H1 (cell line): ENCODE results near the gene SP4. TPM values are rescaled to one million over a fixed set of nuclear protein-coding genes. Genes with fewer than 3 reads are reported as not detected.

Experiments
- CTCF ChIA-PET: fragments of 300-600 bp; sonication (Branson Sonifier 250); formaldehyde crosslinking; loops from one replicate; lab custom pipeline; 2021; ENCODE audit not compliant: partially characterized antibody; lab: Charles Lee
- POLR2A ChIA-PET: fragments of 300-600 bp; sonication (Branson Sonifier 250); formaldehyde crosslinking; loops from one replicate; lab custom pipeline; 2021; ENCODE audit warnings: inconsistent platforms; ENCODE audit not compliant: partially characterized antibody; lab: Charles Lee
- DNase-seq, 2 experiments: peaks; one replicate each; pipeline versions ENCODE4 v3.0.0 to v3.0.0-alpha.2; 2010 to 2022; ENCODE audit warnings: low spot score in 2 of 2, low read depth in 1 of 2, mixed read lengths in 1 of 2
- FAIRE-seq: peaks from 2 replicates; lab custom pipeline; 2011; peaks lifted over from hg19 to GRCh38; lab: Jason Lieb, UNC
- H2AFZ ChIP-seq: 2 replicates; pipeline ENCODE4 v1.8.1; 2012; ENCODE audit warnings: low read length, inconsistent platforms
- H2AK5ac ChIP-seq: 2 replicates; pipeline ENCODE4 v1.6.1; 2013; ENCODE audit warnings: low read depth, low read length
- H2BK120ac ChIP-seq: replicated peaks from 2 replicates; pipeline ENCODE3; 2013; ENCODE audit warnings: low read depth, low read length, inconsistent platforms
- H2BK12ac ChIP-seq: 2 replicates; pipeline ENCODE4 v1.6.1; 2013; ENCODE audit warnings: low read depth, low read length
- H2BK15ac ChIP-seq: 2 replicates; pipeline ENCODE4 v1.6.1; 2013; ENCODE audit warnings: low read length
- H2BK20ac ChIP-seq: 2 replicates; pipeline ENCODE4 v1.6.1; 2013; ENCODE audit warnings: low read length
- H2BK5ac ChIP-seq: 2 replicates; pipeline ENCODE4 v1.6.1; 2013; ENCODE audit warnings: low read depth, low read length
- H3K14ac ChIP-seq: 2 replicates; pipeline ENCODE4 v1.6.1; 2013; ENCODE audit warnings: inconsistent platforms; ENCODE audit not compliant: insufficient read length
- H3K18ac ChIP-seq: 2 replicates; pipeline ENCODE4 v1.6.1; 2013; ENCODE audit warnings: low read length; ENCODE audit errors: extremely low read depth
- H3K23ac ChIP-seq: 2 replicates; pipeline ENCODE4 v1.6.1; 2013; ENCODE audit warnings: inconsistent platforms; ENCODE audit not compliant: insufficient read length
- H3K23me2 ChIP-seq: 2 replicates; pipeline ENCODE4 v1.6.1; 2013; ENCODE audit warnings: low read depth, low read length
- H3K27ac ChIP-seq: 2 replicates; pipeline ENCODE4 v1.6.1; 2011; ENCODE audit warnings: low read depth, low read length, inconsistent platforms
- H3K27me3 ChIP-seq, 4 experiments: replicated peaks in 1 of 4; 1 replicate in 1 of 4; 2 replicates in 3 of 4; pipeline versions ENCODE4 v1.6.1 to v1.8.1; 2011 to 2013; ENCODE audit warnings: low read length in 3 of 4, mild to moderate bottlenecking in 3 of 4, inconsistent platforms in 2 of 4, mixed read lengths in 2 of 4, moderate library complexity in 1 of 4; ENCODE audit not compliant: control insufficient read depth in 3 of 4, insufficient read depth in 3 of 4; ENCODE audit errors: extremely low read depth in 1 of 4
- H3K36me3 ChIP-seq, 4 experiments: 2 replicates each; pipeline versions ENCODE4 v1.6.1 to v1.8.1; 2011 to 2013; ENCODE audit warnings: mild to moderate bottlenecking in 4 of 4, low read length in 3 of 4, moderate library complexity in 2 of 4, control low read depth in 1 of 4, inconsistent platforms in 1 of 4; ENCODE audit not compliant: insufficient read depth in 4 of 4, control insufficient read depth in 2 of 4
- H3K4ac ChIP-seq: replicated peaks from 2 replicates; pipeline ENCODE3; 2013; ENCODE audit warnings: low read length, low read depth, mixed read lengths, inconsistent platforms; ENCODE audit not compliant: insufficient read length
- H3K4me1 ChIP-seq, 4 experiments: replicated peaks in 1 of 4; 1 replicate in 1 of 4; 2 replicates in 3 of 4; pipeline versions ENCODE4 v1.6.1 to v1.8.1; 2011 to 2013; ENCODE audit warnings: low read length in 3 of 4, inconsistent platforms in 2 of 4, mixed read lengths in 1 of 4; ENCODE audit not compliant: insufficient read depth in 4 of 4, control insufficient read depth in 3 of 4
- H3K4me2 ChIP-seq, 2 experiments: 2 replicates each; pipeline versions ENCODE4 v1.6.1 to v1.8.1; 2011 to 2013; ENCODE audit warnings: low read depth in 2 of 2, low read length in 2 of 2, control low read depth in 1 of 2, inconsistent platforms in 1 of 2, mild to moderate bottlenecking in 1 of 2; ENCODE audit not compliant: insufficient read depth in 1 of 2
- H3K4me3 ChIP-seq, 4 experiments: fragments of 200-600, 300-600 bp in 1 of 4; sonication (generic), shearing (Covaris generic), sonication (Bioruptor Twin) in 1 of 4; 2 replicates each; pipeline versions ENCODE4 v1.5.1 to v1.8.1; 2011 to 2016; ENCODE audit warnings: low read length in 4 of 4, low read depth in 3 of 4, control low read depth in 2 of 4, inconsistent platforms in 2 of 4, mild to moderate bottlenecking in 2 of 4, mixed read lengths in 1 of 4, moderate library complexity in 1 of 4; ENCODE audit not compliant: insufficient read depth in 2 of 4; ENCODE audit errors: extremely low read depth in 1 of 4
- H3K56ac ChIP-seq: replicated peaks from 2 replicates; pipeline ENCODE3; 2013; ENCODE audit warnings: low read depth, mild to moderate bottlenecking, mixed read lengths, low read length, inconsistent platforms; ENCODE audit not compliant: insufficient read length
- H3K79me1 ChIP-seq: 2 replicates; pipeline ENCODE4 v1.6.1; 2013; ENCODE audit warnings: low read depth, low read length, control low read depth
- H3K79me2 ChIP-seq, 2 experiments: 2 replicates each; pipeline versions ENCODE4 v1.6.1 to v1.8.1; 2012 to 2013; ENCODE audit warnings: low read length in 2 of 2, mild to moderate bottlenecking in 2 of 2, inconsistent platforms in 1 of 2; ENCODE audit not compliant: insufficient read depth in 2 of 2, control insufficient read depth in 1 of 2
- H3K9ac ChIP-seq, 4 experiments: replicated peaks in 1 of 4; 1 replicate in 1 of 4; 2 replicates in 3 of 4; pipeline versions ENCODE4 v1.6.1 to v1.8.1; 2011 to 2013; ENCODE audit warnings: low read depth in 3 of 4, low read length in 3 of 4, control low read depth in 2 of 4, mild to moderate bottlenecking in 2 of 4, moderate library complexity in 2 of 4, inconsistent platforms in 1 of 4; ENCODE audit errors: extremely low read depth in 1 of 4
- H3K9me3 ChIP-seq, 2 experiments: 2 replicates each; pipeline versions ENCODE4 v1.6.1 to v1.8.1; 2012 to 2013; ENCODE audit warnings: mild to moderate bottlenecking in 2 of 2, moderate library complexity in 2 of 2, control low read depth in 1 of 2, inconsistent platforms in 1 of 2, low read depth in 1 of 2, low read length in 1 of 2, mixed read lengths in 1 of 2; ENCODE audit not compliant: insufficient read depth in 2 of 2
- H4K20me1 ChIP-seq, 2 experiments: replicated peaks in 1 of 2; 2 replicates each; pipeline versions ENCODE3 to v1.8.1; 2011 to 2013; ENCODE audit warnings: inconsistent platforms in 2 of 2, low read length in 2 of 2, mild to moderate bottlenecking in 1 of 2; ENCODE audit not compliant: insufficient read depth in 2 of 2, control insufficient read depth in 1 of 2
- H4K5ac ChIP-seq: 2 replicates; pipeline ENCODE4 v1.6.1; 2013; ENCODE audit warnings: low read length, low read depth, mixed read lengths, inconsistent platforms; ENCODE audit not compliant: insufficient read length
- H4K8ac ChIP-seq: 2 replicates; pipeline ENCODE4 v1.8.0; 2013; ENCODE audit warnings: mild to moderate bottlenecking, moderate library complexity, low read length, inconsistent platforms; ENCODE audit not compliant: insufficient read depth; ENCODE audit errors: extremely low read depth
- H4K91ac ChIP-seq: replicated peaks from 2 replicates; pipeline ENCODE3; 2013; ENCODE audit warnings: low read length, mixed read lengths, inconsistent platforms; ENCODE audit not compliant: insufficient read length
- ASH2L ChIP-seq: fragments of 200-600, 300-600 bp; sonication (generic); IDR thresholded peaks from one replicate; pipeline ENCODE4 v1.7.1; 2017; ENCODE audit warnings: low read length
- CBX8 ChIP-seq: fragments of 300-800, 300-1000 bp; sonication (generic); IDR thresholded peaks from 2 replicates; pipeline ENCODE4 v1.7.1; 2016; ENCODE audit warnings: low read depth, low read length, borderline replicate concordance
- CHD1 ChIP-seq: IDR thresholded peaks from 2 replicates; pipeline ENCODE4 v1.6.1; 2012; ENCODE audit warnings: low read depth, low read length, improper control_type of control experiment
- CTBP2 ChIP-seq: IDR thresholded peaks from 2 replicates; pipeline ENCODE4 v1.7.0; 2011; ENCODE audit warnings: borderline replicate concordance, mild to moderate bottlenecking, moderate library complexity, mixed read lengths, low read length; ENCODE audit not compliant: insufficient read depth, insufficient read length
- EP300 ChIP-seq, 2 experiments: IDR thresholded peaks; 1 replicate in 1 of 2; 2 replicates in 1 of 2; pipeline ENCODE4 v1.6.1; 2011 to 2012; ENCODE audit warnings: low read depth in 2 of 2, low read length in 2 of 2, mild to moderate bottlenecking in 2 of 2, borderline replicate concordance in 1 of 2, inconsistent platforms in 1 of 2, moderate library complexity in 1 of 2
- KDM1A ChIP-seq: fragments of 200-600, 300-600 bp; sonication (generic); IDR thresholded peaks from 2 replicates; pipeline ENCODE4 v1.7.1; 2016; ENCODE audit warnings: mild to moderate bottlenecking, low read length, borderline replicate concordance
- MAX ChIP-seq: IDR thresholded peaks from 2 replicates; pipeline ENCODE4 v1.6.1; 2012; ENCODE audit warnings: inconsistent platforms
- PHF8 ChIP-seq: fragments of 200-600 bp; sonication (generic); conservative IDR thresholded peaks from 2 replicates; pipeline ENCODE4 v1.7.1; 2012; ENCODE audit warnings: low read depth, mild to moderate bottlenecking, inconsistent platforms, low read length, moderate library complexity
- RAD21 ChIP-seq, 2 experiments: IDR thresholded peaks in 1 of 2; conservative IDR thresholded peaks in 1 of 2; 2 replicates each; pipeline ENCODE4 v1.6.1; 2011; ENCODE audit warnings: low read depth in 2 of 2, low read length in 2 of 2, improper control_type of control experiment in 1 of 2, inconsistent platforms in 1 of 2, mild to moderate bottlenecking in 1 of 2, moderate library complexity in 1 of 2
- RNF2 ChIP-seq: fragments of 200-900, 300-1000 bp; sonication (generic); IDR thresholded peaks from 2 replicates; pipeline ENCODE4 v1.7.1; 2016; ENCODE audit warnings: borderline replicate concordance, low read depth, mild to moderate bottlenecking, antibody characterized with exemption, low read length; ENCODE audit not compliant: poor library complexity, severe bottlenecking; ENCODE audit errors: missing control alignments
- SRF ChIP-seq: IDR thresholded peaks from 2 replicates; pipeline ENCODE4 v1.6.1; 2011; ENCODE audit warnings: mild to moderate bottlenecking, low read depth, low read length, moderate library complexity
- WGBS, 2 experiments: shearing (Covaris generic) in 1 of 2; methylation state at CpG; one replicate each; pipeline versions ENCODE4 v1.1.6 to v1.1.7; 2013 to 2015; ENCODE audit warnings: low lambda C conversion rate in 2 of 2, mixed read lengths in 2 of 2, inconsistent platforms in 1 of 2, low coverage in 1 of 2, missing lambda C conversion rate in 1 of 2; ENCODE audit not compliant: insufficient replicate concordance in 2 of 2, insufficient coverage in 1 of 2, insufficient read length in 1 of 2; ENCODE audit errors: extremely low coverage in 1 of 2, missing lambda C conversion rate in 1 of 2; 5-methylcytosine and 5-hydroxymethylcytosine counted together
- polyA plus RNA-seq, 7 experiments: library from polyadenylated mRNA; depleted of rRNA in 3 of 7; stranded (reverse) in 5 of 7; unstranded in 2 of 7; fragments of >200 nt in 5 of 7; fragments of 200-250 nt in 2 of 7; gene quantifications; 1 replicate in 5 of 7; 2 replicates in 1 of 7; 4 replicates in 1 of 7; pipeline versions ENCODE4 v1.2.1 to v1.2.3, GENCODE V29; 2011 to 2013; ENCODE audit warnings: missing spikeins in 2 of 7, mixed read lengths in 2 of 7
- total RNA-seq: library from RNA; stranded (reverse); fragmentation: NEBNext Ultra II Directional; extraction: Animal tissue kit (Norgen Biotek cat#: 25700); gene quantifications from 2 replicates; pipeline ENCODE4 v1.2.1, GENCODE V29; 2021

Gene SP4
- total and polyA plus RNA-seq, 2 of the 8 experiments (the other 6 are each of a cell fraction or from before 2014, with no cell fraction given): 10.0 to 24.0 TPM

GRCh38 chr7:21550076-21550475 lies 122.2 kb downstream of the SP4 start:
- no peak for DNase-seq

More at GRCh38 chr7:21550076-21550475, 122.2 kb downstream of the SP4 start:
- Histone ChIP-seq H2AK5ac (no peak overlapping the region), H3K9ac (no peak overlapping the region), H3K4me2 (no peak overlapping the region), H4K20me1 (no peaks in the 10 kb centered on the region), H3K79me1 (no peaks in the 10 kb centered on the region), H3K36me3 (peaks cover 0 to 5% (median 0%) of the 10 kb centered on the region in 4 experiments; a peak in 2 of 8 replicates), H3K27me3 (no peaks in the 10 kb centered on the region), H3K56ac (no peak overlapping the region), H3K4me3 (no peak overlapping the region), H3K18ac (no peak overlapping the region), H4K91ac (no peak overlapping the region), H3K9me3 (no peaks in the 10 kb centered on the region), H3K14ac (no peak overlapping the region), H2AFZ (no peak overlapping the region), H3K23ac (no peak overlapping the region), H2BK12ac (no peak overlapping the region), H2BK15ac (no peak overlapping the region), H4K5ac (no peak overlapping the region), H3K23me2 (no peaks in the 10 kb centered on the region), H3K4ac (no peak overlapping the region), H3K27ac (no peak overlapping the region), H3K4me1 (peaks cover 0 to 12% (median 3%) of the 10 kb centered on the region in 4 experiments; a peak in 3 of 7 replicates), H2BK5ac (no peak overlapping the region), H2BK120ac (no peak overlapping the region), H2BK20ac (no peak overlapping the region), H4K8ac (no peak overlapping the region), H3K79me2 (no peaks in the 10 kb centered on the region)
- WGBS, 2 experiments: 76% methylated on average over 3 of the region's 3 CpGs; no CpG with 5 or more reads in 1 of the 2 experiments
- no peak for FAIRE-seq
- TF ChIP-seq CBX8: no peak
- TF ChIP-seq ASH2L: no peak
- TF ChIP-seq PHF8: no peak
- no peak for TF ChIP-seq RAD21 (IDR thresholded peaks at IDR 0.05 in 1 of 2, conservative IDR thresholded peaks at IDR 0.05 in 1 of 2; ENCODE audit: low read depth in 2 of 2, low read length in 2 of 2)
- TF ChIP-seq CHD1: no peak
- TF ChIP-seq RNF2: no peak
- no peak for TF ChIP-seq KDM1A
- no peak for TF ChIP-seq EP300 (IDR thresholded peaks at IDR 0.05; ENCODE audit: borderline replicate concordance in 1 of 2, low read depth in 2 of 2, low read length in 2 of 2)
- TF ChIP-seq SRF: no peak
- no peak for TF ChIP-seq MAX
- TF ChIP-seq CTBP2: no peak
- POLR2A ChIA-PET: interaction anchor here (1.4 kb wide), 1 partner anchor 9 kb away, joined by 3 read pairs; no protein-coding TSS in a partner anchor
- CTCF ChIA-PET: interaction anchor here (0.7 to 1.5 kb wide), 3 partner anchors 14 to 296 kb away, joined by 3 read pairs; no protein-coding TSS in a partner anchor
